Measurements from ENCODE around the gene PTDSS2. TPM values are rescaled to one million over a fixed set of nuclear protein-coding genes. Genes with fewer than 3 reads are reported as not detected.
"Not testable (repeated sequence)": the region's sequence is repeated elsewhere in the genome, so short reads cannot be mapped to it uniquely, and the experiment has no call there.

Gene PTDSS2
- total RNA-seq, 1 donor from 2014 or later = 50.4 TPM

DNA sequence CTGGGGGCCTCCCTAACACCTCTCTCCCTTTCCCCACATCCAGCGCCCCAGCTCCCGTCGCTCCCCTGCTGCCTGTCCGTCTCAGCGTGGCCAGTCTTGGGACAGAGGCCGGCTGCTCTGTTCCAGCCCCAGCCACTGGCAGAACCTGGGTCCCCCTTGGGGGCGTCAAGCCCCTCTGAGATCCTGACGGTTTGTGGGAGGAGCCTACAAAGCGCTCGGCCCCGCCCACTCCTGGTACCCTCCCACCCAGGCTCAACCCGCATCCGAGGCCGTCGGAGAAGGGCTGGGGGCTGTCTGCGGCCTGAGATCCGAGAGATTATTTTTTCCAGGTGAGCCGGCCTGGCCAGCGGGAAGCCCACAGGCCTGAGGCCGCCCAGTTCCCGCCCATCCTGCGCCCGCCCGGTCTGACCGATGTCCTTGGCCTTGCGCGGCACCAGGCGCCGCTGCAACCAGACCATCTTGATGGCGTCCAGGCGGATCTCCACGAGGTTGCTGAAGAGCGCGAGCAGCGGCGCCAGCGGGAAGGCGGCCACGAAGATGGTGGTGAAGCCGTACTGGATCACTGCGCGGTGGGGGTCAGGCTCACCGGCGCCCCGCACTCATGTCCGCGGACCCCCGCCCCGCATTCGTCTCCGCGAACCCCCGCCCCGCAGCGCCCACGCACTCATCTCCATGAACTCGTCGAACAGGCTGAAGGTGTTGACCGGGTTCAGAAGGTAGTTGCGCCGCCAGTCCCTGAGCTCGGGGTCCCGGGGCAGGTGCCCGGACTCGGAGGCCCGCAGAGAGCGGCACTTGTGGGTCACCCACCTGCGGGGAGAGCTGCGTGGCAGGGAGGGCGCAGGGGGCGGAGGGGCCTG is 29.8 kb upstream of the PTDSS2 start:
- TF ChIP-seq, protein P1, sequence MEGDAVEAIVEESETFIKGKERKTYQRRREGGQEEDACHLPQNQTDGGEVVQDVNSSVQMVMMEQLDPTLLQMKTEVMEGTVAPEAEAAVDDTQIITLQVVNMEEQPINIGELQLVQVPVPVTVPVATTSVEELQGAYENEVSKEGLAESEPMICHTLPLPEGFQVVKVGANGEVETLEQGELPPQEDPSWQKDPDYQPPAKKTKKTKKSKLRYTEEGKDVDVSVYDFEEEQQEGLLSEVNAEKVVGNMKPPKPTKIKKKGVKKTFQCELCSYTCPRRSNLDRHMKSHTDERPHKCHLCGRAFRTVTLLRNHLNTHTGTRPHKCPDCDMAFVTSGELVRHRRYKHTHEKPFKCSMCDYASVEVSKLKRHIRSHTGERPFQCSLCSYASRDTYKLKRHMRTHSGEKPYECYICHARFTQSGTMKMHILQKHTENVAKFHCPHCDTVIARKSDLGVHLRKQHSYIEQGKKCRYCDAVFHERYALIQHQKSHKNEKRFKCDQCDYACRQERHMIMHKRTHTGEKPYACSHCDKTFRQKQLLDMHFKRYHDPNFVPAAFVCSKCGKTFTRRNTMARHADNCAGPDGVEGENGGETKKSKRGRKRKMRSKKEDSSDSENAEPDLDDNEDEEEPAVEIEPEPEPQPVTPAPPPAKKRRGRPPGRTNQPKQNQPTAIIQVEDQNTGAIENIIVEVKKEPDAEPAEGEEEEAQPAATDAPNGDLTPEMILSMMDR (IDR thresholded peaks at IDR 0.05; ENCODE audit: unreplicated experiment) = no peak
- DNase-seq (ENCODE audit: low spot score, unreplicated experiment) = no peak
- peaks cover 27% of the 10 kb centered on the region for H3K27me3 Mint-ChIP-seq
- H3K9me3 Mint-ChIP-seq (ENCODE audit: low read depth) = no peaks in the 10 kb centered on the region
- no peak overlapping the region for H3K4me3 Mint-ChIP-seq (ENCODE audit: low read depth)
- H3K4me1 Mint-ChIP-seq (ENCODE audit: low read depth) = peaks cover 7% of the 10 kb centered on the region
- no peak overlapping the region for H3K27ac Mint-ChIP-seq
- H3K36me3 Mint-ChIP-seq (ENCODE audit: insufficient read depth) = no peaks in the 10 kb centered on the region

DNA sequence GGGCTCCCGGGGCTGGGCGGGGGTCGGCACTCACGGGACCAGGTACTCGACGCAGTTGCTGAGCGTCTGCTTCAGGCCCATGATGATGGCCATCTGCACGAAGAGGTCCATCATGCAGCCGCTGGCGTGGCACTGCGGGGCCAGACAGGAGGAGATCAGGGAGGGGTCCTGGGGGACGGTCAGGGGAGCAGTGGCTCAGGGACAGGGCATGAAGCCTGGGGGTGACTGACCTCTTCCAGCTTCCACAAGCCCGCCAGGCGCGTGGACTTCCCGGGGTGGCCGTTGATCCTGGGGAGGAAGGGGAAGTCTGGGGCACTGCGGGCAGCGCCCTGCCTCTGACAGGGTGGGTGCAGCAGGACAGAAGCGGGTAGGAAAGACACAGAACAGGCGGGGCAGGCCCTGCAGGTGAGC is 29.2 kb upstream of the PTDSS2 start:
- Mint-ChIP-seq H3K9me3 (ENCODE audit: low read depth) (no peaks in the 10 kb centered on the region), H3K36me3 (ENCODE audit: insufficient read depth) (no peaks in the 10 kb centered on the region), H3K27ac (no peak overlapping the region), H3K4me3 (ENCODE audit: low read depth) (no peak overlapping the region), H3K27me3 (peaks cover 31% of the 10 kb centered on the region), H3K4me1 (ENCODE audit: low read depth) (peaks cover 6% of the 10 kb centered on the region)
- TF ChIP-seq, protein P1 (IDR thresholded peaks at IDR 0.05; ENCODE audit: unreplicated experiment) = no peak
- DNase-seq (ENCODE audit: low spot score, unreplicated experiment) = no peak

DNA sequence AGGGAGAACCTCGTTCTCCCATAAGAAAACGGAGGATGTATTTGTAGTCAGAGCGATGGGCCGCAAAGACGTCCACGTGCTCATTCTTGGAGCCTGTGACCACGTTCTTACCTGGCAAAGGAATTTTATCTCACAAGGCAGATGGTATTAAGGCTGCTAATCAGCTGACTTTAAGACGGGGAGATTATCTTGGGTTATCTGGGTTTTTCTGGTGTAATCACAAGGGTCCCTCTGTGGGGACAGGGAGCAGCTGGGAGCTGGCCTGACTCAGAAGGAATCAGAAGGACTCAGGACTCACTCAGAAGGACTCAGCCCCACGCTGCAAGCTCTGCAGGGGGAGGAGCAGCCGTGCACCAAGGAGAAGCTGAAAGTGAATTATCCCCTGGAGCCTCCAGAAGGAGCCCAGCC is 27.8 kb upstream of the PTDSS2 start:
- Mint-ChIP-seq H3K27me3 (peaks cover 33% of the 10 kb centered on the region), H3K36me3 (ENCODE audit: insufficient read depth) (no peaks in the 10 kb centered on the region), H3K4me1 (ENCODE audit: low read depth) (peaks cover 3% of the 10 kb centered on the region), H3K9me3 (ENCODE audit: low read depth) (no peaks in the 10 kb centered on the region), H3K4me3 (ENCODE audit: low read depth) (no peak overlapping the region), H3K27ac (no peak overlapping the region)
- DNase-seq (ENCODE audit: low spot score, unreplicated experiment) = no peak
- TF ChIP-seq, protein P1 (IDR thresholded peaks at IDR 0.05; ENCODE audit: unreplicated experiment) = no peak

DNA sequence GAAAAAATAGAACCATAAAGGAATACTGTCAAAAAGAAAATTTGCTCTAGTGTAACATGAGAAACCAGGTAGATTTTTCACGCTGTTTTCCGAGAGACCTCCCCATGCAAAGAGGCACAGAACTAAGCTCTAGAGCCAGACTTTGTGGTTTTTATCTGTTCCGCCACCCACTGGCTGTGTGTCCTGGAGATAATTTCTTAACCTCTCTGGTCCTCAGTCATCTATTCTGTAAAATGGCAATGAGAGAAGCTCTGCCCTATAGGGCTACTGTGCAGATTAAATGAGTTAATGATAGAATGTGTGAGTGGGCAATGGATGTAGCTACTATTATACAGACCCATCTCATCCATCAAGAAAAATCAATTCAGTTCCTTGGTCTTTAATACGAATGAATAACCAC is 25.8 kb upstream of the PTDSS2 start:
- DNase-seq (ENCODE audit: low spot score, unreplicated experiment) = no peak
- H3K27ac Mint-ChIP-seq = no peak overlapping the region
- TF ChIP-seq, protein P1 (IDR thresholded peaks at IDR 0.05; ENCODE audit: unreplicated experiment) = no peak
- H3K36me3 Mint-ChIP-seq (ENCODE audit: insufficient read depth) = peaks cover 2% of the 10 kb centered on the region
- H3K9me3 Mint-ChIP-seq (ENCODE audit: low read depth) = no peaks in the 10 kb centered on the region
- no peak overlapping the region for H3K4me3 Mint-ChIP-seq (ENCODE audit: low read depth)
- no peaks in the 10 kb centered on the region for H3K4me1 Mint-ChIP-seq (ENCODE audit: low read depth)
- peaks cover 25% of the 10 kb centered on the region for H3K27me3 Mint-ChIP-seq

DNA sequence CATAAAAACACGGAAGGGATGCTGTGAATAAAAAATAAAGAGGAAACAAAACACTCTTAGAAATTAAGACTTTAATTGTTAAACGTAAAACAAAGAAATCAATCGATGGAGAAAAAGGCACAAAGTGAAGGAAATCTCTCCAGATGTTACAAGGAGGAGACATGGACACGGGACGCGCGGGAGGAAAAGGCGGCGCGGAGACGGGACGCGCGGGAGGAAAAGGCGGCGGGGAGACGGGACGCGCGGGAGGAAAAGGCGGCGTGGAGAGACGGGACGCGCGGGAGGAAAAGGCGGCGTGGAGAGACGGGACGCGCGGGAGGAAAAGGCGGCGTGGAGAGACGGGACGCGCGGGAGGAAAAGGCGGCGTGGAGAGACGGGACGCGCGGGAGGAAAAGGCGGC is 25.3 kb upstream of the PTDSS2 start:
- not testable (repeated sequence) for H3K9me3 Mint-ChIP-seq (ENCODE audit: low read depth); DNase-seq (ENCODE audit: low spot score, unreplicated experiment); H3K4me3 Mint-ChIP-seq (ENCODE audit: low read depth); H3K4me1 Mint-ChIP-seq (ENCODE audit: low read depth); H3K36me3 Mint-ChIP-seq (ENCODE audit: insufficient read depth); H3K27ac Mint-ChIP-seq
- peaks cover 25% of the 10 kb centered on the region for H3K27me3 Mint-ChIP-seq

DNA sequence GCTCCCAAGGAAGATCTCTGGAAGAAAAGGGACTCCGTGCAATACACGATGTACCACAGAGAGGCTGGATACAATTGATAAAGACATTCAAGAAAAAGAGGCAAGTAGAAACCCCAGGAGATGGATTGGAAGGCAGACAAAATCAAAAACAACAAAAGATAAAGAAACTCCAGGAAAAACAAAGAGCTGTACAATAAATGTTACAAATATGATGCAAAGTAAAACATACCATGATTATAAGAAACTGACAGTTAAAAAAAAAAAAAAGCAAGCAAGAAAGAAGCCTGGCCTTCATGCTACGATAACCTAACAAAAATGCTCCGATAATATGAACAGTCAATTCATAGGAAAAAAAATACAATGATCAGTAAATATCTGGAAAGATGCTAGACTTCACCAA is 24.8 kb upstream of the PTDSS2 start:
- DNase-seq (ENCODE audit: low spot score, unreplicated experiment) = no peak
- Mint-ChIP-seq H3K4me1 (ENCODE audit: low read depth) (no peaks in the 10 kb centered on the region), H3K27ac (no peak overlapping the region), H3K36me3 (ENCODE audit: insufficient read depth) (peaks cover 2% of the 10 kb centered on the region), H3K27me3 (peaks cover 25% of the 10 kb centered on the region), H3K9me3 (ENCODE audit: low read depth) (no peaks in the 10 kb centered on the region), H3K4me3 (ENCODE audit: low read depth) (no peak overlapping the region)
- TF ChIP-seq, protein P1 (IDR thresholded peaks at IDR 0.05; ENCODE audit: unreplicated experiment) = no peak
